A673 (cell line): Measurements from ENCODE around the gene CELSR1. TPM values are rescaled to one million over a fixed set of nuclear protein-coding genes. Genes with fewer than 3 reads are reported as not detected.

ENCODE experiments used
- BruUV-seq: library from RNA; stranded (reverse); fragments of 400-500 nt; replicated peaks from 2 replicates; lab custom pipeline; 2021; lab: Mats Ljungman, UMichigan
- CTCF ChIA-PET: fragments of 300-600 bp; sonication (Branson Sonifier 250); formaldehyde crosslinking; loops from one replicate; lab custom pipeline; 2022; ENCODE audit warnings: antibody characterized with exemption; lab: Charles Lee
- POLR2A ChIA-PET: fragments of 300-600 bp; sonication (Branson Sonifier 250); formaldehyde crosslinking; loops from one replicate; lab custom pipeline; 2022; ENCODE audit warnings: antibody characterized with exemption; ENCODE audit not compliant: low non-redundant PET; lab: Charles Lee
- DNase-seq: peaks from one replicate; pipeline ENCODE4 v3.0.0-alpha.2; 2015; ENCODE audit warnings: low spot score
- H3K27ac ChIP-seq: fragments of 200-600 bp; sonication (generic); 2 replicates; pipeline ENCODE4 v1.5.1; 2016; ENCODE audit warnings: mixed run types, low read depth, mild to moderate bottlenecking, mixed read lengths, antibody characterized with exemption, low read length; ENCODE audit not compliant: poor library complexity, severe bottlenecking
- H3K27me3 ChIP-seq: fragments of 200-600 bp; sonication (generic); replicated peaks from 2 replicates; pipeline ENCODE4 v1.6.1; 2017; ENCODE audit warnings: mixed run types, low read depth, mild to moderate bottlenecking, mixed read lengths, antibody characterized with exemption, low read length; ENCODE audit not compliant: insufficient read depth, poor library complexity
- H3K36me3 ChIP-seq: fragments of 200-600 bp; sonication (generic); 2 replicates; pipeline ENCODE4 v1.6.1; 2016; ENCODE audit warnings: mixed run types, mild to moderate bottlenecking, mixed read lengths, antibody characterized with exemption, low read length; ENCODE audit not compliant: insufficient read depth, poor library complexity, severe bottlenecking
- H3K4me1 ChIP-seq: fragments of 200-600 bp; sonication (generic); 2 replicates; pipeline ENCODE4 v1.6.1; 2017; ENCODE audit warnings: mixed run types, mild to moderate bottlenecking, mixed read lengths, antibody characterized with exemption, low read length; ENCODE audit not compliant: insufficient read depth, poor library complexity, severe bottlenecking
- H3K4me3 ChIP-seq: fragments of 200-600 bp; sonication (generic); 2 replicates; pipeline ENCODE4 v1.5.1; 2016; ENCODE audit warnings: low read depth, mixed run types, mild to moderate bottlenecking, mixed read lengths, low read length; ENCODE audit not compliant: poor library complexity, severe bottlenecking
- H3K9me3 ChIP-seq: fragments of 200-600 bp; sonication (generic); 2 replicates; pipeline ENCODE4 v1.6.1; 2016; ENCODE audit warnings: mixed run types, low read depth, mild to moderate bottlenecking, mixed read lengths, antibody characterized with exemption, low read length; ENCODE audit not compliant: poor library complexity, severe bottlenecking
- CTCF ChIP-seq: fragments of 300-800, 200-600 bp; sonication (generic); conservative IDR thresholded peaks from 2 replicates; pipeline ENCODE4 v1.5.1; 2017; ENCODE audit warnings: low read depth, mild to moderate bottlenecking, antibody characterized with exemption, low read length, moderate library complexity, mixed read lengths
- EZH2 ChIP-seq: fragments of 200-600 bp; sonication (generic); IDR thresholded peaks from 2 replicates; pipeline ENCODE4 v1.6.1; 2017; ENCODE audit warnings: borderline replicate concordance, low read depth, mild to moderate bottlenecking, mixed read lengths, antibody characterized with exemption, low read length; ENCODE audit not compliant: poor library complexity, severe bottlenecking
- intact Hi-C: fragments of 100-400 bp; cut with micrococcal nuclease; formaldehyde crosslinking; loops from one replicate; pipeline ENCODE4 v1.10.0; 2022; ENCODE audit not compliant: unreplicated experiment
- total RNA-seq: library from RNA; stranded (reverse); gene quantifications from 2 replicates; pipeline ENCODE4 v1.2.3, GENCODE V29; 2021

Gene CELSR1
- total RNA-seq, 1 experiment from 2014 or later = 2.3 TPM

- no peaks in the 10 kb centered on the region for H3K27me3 ChIP-seq
- H3K9me3 ChIP-seq = no peaks in the 10 kb centered on the region
- ChIA-PET CTCF (no interaction called here), POLR2A (no interaction called here)
- TF ChIP-seq CTCF = no peak
- no peak for TF ChIP-seq EZH2
- intact Hi-C loops = no loop called here
- peaks cover 24% of the 10 kb centered on the region for H3K4me1 ChIP-seq
- BruUV-seq = no TSS peak
- H3K36me3 ChIP-seq = no peaks in the 10 kb centered on the region
- H3K27ac ChIP-seq = no peak overlapping the region
- no peak for DNase-seq
- no peak overlapping the region for H3K4me3 ChIP-seq
Observed at GRCh38 chr22:46586531-46587011, 49.2 kb upstream of the CELSR1 start.

- BruUV-seq = no TSS peak
- intact Hi-C loops = no loop called here
- CTCF ChIA-PET = no interaction called here
- Histone ChIP-seq H3K27ac (no peak overlapping the region), H3K27me3 (no peaks in the 10 kb centered on the region), H3K4me1 (peaks cover 29% of the 10 kb centered on the region), H3K9me3 (no peaks in the 10 kb centered on the region), H3K4me3 (no peak overlapping the region), H3K36me3 (no peaks in the 10 kb centered on the region)
- TF ChIP-seq CTCF (no peak), EZH2 (no peak)
- DNase-seq = no peak
- POLR2A ChIA-PET = no interaction called here
Observed at GRCh38 chr22:46586123-46586519, 48.7 kb upstream of the CELSR1 start.

GRCh38 chr22:46585340-46586122, 48.1 kb upstream of the CELSR1 start:
- ChIA-PET CTCF (no interaction called here), POLR2A (no interaction called here)
- intact Hi-C loops = no loop called here
- H3K36me3 ChIP-seq = no peaks in the 10 kb centered on the region
- DNase-seq = no peak
- H3K4me3 ChIP-seq = no peak overlapping the region
- TF ChIP-seq CTCF = no peak
- TF ChIP-seq EZH2 = no peak
- no peak overlapping the region for H3K27ac ChIP-seq
- peaks cover 35% of the 10 kb centered on the region for H3K4me1 ChIP-seq
- no peaks in the 10 kb centered on the region for H3K27me3 ChIP-seq
- no peaks in the 10 kb centered on the region for H3K9me3 ChIP-seq
- no TSS peak for BruUV-seq
